HEK293 (cell line): ENCODE results near the gene GDPD3.
A peak's percentile ranks its signal among the peaks of the same experiment; 100 is the strongest.

Source experiments
- EGR2 ChIP-seq: fragments of 450-650 bp; formaldehyde crosslinking; IDR thresholded peaks from 2 replicates; pipeline ENCODE4 v1.5.1; 2016; ENCODE audit warnings: low read depth, missing biosample characterization, missing genetic modification characterization
- PRDM10 ChIP-seq: fragments of 450-650 bp; formaldehyde crosslinking; IDR thresholded peaks from 2 replicates; pipeline ENCODE4 v1.5.1; 2016; ENCODE audit warnings: missing biosample characterization, missing genetic modification characterization
- SALL2 ChIP-seq: fragments of 450-650 bp; formaldehyde crosslinking; IDR thresholded peaks from 2 replicates; pipeline ENCODE4 v1.5.0; 2017; ENCODE audit warnings: missing biosample characterization, mild to moderate bottlenecking, missing genetic modification characterization, borderline replicate concordance
- ZBTB20 ChIP-seq: fragments of 450-650 bp; formaldehyde crosslinking; IDR thresholded peaks from 2 replicates; pipeline ENCODE4 v1.5.1; 2016; ENCODE audit warnings: missing biosample characterization, missing genetic modification characterization
- ZBTB7A ChIP-seq: fragments of 450-650 bp; formaldehyde crosslinking; IDR thresholded peaks from 2 replicates; pipeline ENCODE4 v1.5.1; 2016; ENCODE audit warnings: low read depth, missing biosample characterization, missing genetic modification characterization
- ZFP41 ChIP-seq: fragments of 450-650 bp; formaldehyde crosslinking; IDR thresholded peaks from 2 replicates; pipeline ENCODE4 v1.5.1; 2016; ENCODE audit warnings: missing biosample characterization, missing genetic modification characterization, borderline replicate concordance
- ZNF292 ChIP-seq: fragments of 450-650 bp; formaldehyde crosslinking; IDR thresholded peaks from 2 replicates; pipeline ENCODE4 v1.5.1; 2016; ENCODE audit warnings: low read depth, missing biosample characterization, missing genetic modification characterization, borderline replicate concordance
- ZNF558 ChIP-seq: fragments of 450-650 bp; formaldehyde crosslinking; IDR thresholded peaks from 2 replicates; pipeline ENCODE4 v1.5.1; 2016; ENCODE audit warnings: missing biosample characterization, missing genetic modification characterization
- ZNF670 ChIP-seq: fragments of 450-650 bp; formaldehyde crosslinking; IDR thresholded peaks from 2 replicates; pipeline ENCODE4 v1.5.1; 2016; ENCODE audit warnings: missing biosample characterization, missing genetic modification characterization, low read depth
- ZNF776 ChIP-seq: fragments of 450-650 bp; formaldehyde crosslinking; IDR thresholded peaks from 2 replicates; pipeline ENCODE4 v1.5.0; 2017; ENCODE audit warnings: missing biosample characterization, missing genetic modification characterization, borderline replicate concordance
- ZSCAN23 ChIP-seq: fragments of 450-650 bp; formaldehyde crosslinking; IDR thresholded peaks from 2 replicates; pipeline ENCODE4 v1.5.1; 2016; ENCODE audit warnings: missing biosample characterization, missing genetic modification characterization
- TF ChIP-seq, protein P1 (sequence below): fragments of 450-650 bp; formaldehyde crosslinking; IDR thresholded peaks from 2 replicates; pipeline ENCODE4 v1.5.1; 2016; ENCODE audit warnings: missing biosample characterization, missing genetic modification characterization

DNA sequence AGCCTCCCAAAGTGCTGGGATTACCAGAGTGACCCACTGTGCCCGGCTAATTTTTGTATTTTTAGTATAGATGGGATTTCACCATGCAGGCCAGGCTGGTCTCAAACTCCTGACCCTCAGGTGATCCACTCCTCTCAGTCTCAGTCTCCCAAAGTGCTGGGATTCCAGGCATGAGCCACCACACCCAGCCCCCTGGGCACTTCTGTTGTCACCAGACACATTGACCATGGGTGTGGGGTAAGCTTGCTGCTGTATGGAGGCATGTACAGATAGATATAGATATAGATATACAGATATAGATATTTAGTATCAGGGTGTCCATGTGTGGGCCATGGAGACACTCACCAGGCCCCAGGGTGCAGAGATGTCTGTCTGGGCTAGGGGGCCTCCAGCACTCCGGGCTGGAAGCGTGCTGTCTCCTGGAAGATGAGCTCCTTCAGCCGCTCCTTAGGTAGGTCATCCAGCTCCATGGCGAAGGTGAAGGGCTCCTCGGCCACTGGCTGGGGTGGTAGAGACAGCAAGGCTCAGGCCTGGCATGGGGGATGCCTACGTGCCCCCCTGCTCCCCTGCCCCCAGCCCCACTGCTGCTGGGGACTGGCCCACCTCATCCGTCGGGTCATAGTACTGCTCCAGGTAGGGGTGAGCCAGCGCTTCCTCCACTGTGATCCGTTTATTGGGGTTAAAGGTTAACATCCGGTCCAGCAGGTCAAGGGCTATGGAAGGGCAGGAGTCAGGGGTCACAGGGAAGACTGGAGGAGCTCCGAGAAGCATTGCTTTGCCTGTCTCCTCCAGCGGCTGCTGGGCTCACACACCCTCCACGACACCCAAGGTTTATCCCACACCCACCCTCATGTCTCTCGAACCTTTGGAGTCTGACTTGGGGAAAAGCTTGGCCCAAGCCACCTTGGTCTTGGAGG, 3.2 kb upstream of the GDPD3 start:
- TF ChIP-seq ZNF292 (tag by site-specific recombination) (no peak), PRDM10 (tag by site-specific recombination) (0 out of 2 replicates have a peak, but pooled peaks have one; percentile 12), ZNF558 (no peak), ZNF670 (tag by site-specific recombination) (no peak), ZSCAN23 (no peak), SALL2 (no peak), ZNF776 (no peak), ZFP41 (no peak), EGR2 (tag by site-specific recombination) (no peak), ZBTB7A (no peak), ZBTB20 (no peak)
- TF ChIP-seq, protein P1, sequence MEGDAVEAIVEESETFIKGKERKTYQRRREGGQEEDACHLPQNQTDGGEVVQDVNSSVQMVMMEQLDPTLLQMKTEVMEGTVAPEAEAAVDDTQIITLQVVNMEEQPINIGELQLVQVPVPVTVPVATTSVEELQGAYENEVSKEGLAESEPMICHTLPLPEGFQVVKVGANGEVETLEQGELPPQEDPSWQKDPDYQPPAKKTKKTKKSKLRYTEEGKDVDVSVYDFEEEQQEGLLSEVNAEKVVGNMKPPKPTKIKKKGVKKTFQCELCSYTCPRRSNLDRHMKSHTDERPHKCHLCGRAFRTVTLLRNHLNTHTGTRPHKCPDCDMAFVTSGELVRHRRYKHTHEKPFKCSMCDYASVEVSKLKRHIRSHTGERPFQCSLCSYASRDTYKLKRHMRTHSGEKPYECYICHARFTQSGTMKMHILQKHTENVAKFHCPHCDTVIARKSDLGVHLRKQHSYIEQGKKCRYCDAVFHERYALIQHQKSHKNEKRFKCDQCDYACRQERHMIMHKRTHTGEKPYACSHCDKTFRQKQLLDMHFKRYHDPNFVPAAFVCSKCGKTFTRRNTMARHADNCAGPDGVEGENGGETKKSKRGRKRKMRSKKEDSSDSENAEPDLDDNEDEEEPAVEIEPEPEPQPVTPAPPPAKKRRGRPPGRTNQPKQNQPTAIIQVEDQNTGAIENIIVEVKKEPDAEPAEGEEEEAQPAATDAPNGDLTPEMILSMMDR: no peak
